AG09319 (cell line): Measurements from ENCODE around the gene RPA3.

Experiments used
- DNase-seq: peaks from one replicate; pipeline ENCODE4 v3.0.0-alpha.2; 2010; ENCODE audit warnings: low read depth; ENCODE audit errors: extremely low read depth
- TF ChIP-seq, protein P1 (sequence below): IDR thresholded peaks from 2 replicates; pipeline ENCODE4 v1.5.1; 2011; ENCODE audit warnings: low read depth, mild to moderate bottlenecking, inconsistent platforms, low read length, moderate library complexity

The RPA3 gene

DNA sequence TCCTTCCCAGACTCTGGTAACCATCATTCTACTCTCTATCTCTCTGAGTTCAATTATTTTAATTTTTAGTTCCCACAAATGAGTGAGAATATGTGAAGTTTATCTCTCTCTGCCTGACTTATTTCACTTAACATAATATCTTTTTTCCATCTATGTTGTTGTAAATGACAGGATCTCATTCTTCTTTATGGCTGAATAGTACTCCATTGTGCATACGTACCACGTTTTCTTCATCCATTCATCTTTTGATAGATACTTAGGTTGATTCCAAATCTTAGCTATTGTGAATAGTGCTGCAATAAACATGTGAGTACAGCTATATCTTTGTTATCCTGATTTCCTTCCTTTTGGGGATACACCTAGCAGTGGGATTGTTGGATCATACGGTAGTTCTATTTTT, 23.9 kb downstream of the RPA3 start:
- TF ChIP-seq, protein P1, sequence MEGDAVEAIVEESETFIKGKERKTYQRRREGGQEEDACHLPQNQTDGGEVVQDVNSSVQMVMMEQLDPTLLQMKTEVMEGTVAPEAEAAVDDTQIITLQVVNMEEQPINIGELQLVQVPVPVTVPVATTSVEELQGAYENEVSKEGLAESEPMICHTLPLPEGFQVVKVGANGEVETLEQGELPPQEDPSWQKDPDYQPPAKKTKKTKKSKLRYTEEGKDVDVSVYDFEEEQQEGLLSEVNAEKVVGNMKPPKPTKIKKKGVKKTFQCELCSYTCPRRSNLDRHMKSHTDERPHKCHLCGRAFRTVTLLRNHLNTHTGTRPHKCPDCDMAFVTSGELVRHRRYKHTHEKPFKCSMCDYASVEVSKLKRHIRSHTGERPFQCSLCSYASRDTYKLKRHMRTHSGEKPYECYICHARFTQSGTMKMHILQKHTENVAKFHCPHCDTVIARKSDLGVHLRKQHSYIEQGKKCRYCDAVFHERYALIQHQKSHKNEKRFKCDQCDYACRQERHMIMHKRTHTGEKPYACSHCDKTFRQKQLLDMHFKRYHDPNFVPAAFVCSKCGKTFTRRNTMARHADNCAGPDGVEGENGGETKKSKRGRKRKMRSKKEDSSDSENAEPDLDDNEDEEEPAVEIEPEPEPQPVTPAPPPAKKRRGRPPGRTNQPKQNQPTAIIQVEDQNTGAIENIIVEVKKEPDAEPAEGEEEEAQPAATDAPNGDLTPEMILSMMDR = no peak
- no peak for DNase-seq

DNA sequence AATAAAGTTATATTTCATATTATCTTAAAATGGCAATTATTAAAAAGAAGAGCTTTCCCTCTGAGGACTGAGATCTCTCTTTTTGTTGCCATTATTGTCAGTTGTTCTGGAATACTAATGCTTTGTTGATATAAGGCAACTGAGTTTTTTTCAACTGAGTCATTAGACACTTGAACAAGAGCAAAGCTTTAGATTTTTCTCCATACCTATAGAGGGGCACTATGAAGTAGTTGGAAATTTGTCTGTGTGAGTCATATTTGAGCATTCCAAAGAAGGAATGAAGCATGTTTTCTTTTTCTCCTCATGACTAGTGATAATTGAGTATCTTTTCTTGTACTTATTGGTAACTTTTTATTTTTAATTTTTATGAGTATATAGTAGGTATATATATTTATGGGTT, 24.5 kb downstream of the RPA3 start:
- DNase-seq = no peak
- TF ChIP-seq, protein P1 = no peak

DNA sequence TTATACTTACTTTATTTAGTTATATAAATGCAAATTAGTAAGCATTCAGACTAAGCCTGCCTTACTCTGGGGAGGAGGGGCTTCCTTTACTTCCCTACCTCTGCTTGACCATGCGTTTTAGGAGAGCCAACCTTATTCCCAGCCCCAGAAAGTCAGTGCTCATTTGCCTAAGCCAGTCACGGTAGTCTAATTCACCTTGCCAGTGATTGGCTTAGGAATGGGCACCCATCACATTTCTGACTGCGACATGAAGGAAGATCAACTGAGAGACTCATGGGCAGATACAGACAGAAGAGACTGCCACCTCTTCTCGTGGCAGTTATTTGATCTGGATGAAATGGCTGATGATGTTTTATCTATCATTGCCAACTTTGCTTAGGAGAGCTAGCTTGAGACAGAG, 29.5 kb downstream of the RPA3 start:
- TF ChIP-seq, protein P1 = no peak
- DNase-seq = no peak

DNA sequence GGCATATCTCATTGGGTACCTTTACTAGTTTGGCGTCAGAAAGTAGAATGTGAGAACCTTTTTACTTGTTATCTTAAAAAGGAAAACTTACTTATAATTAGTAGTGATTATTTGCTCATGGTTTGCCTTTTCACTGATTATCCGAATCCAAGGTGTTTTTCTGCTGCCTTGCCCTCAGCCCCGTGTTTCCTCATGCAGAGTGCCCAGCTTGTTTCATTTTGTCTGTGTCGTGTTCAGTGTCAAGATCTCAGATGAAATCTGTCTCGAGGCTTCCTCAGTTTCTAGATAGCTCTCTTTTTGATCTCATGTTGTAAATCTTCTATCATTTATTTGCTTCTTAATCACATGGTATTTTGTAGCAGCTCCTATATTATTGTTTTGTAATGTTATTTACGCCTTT, 30.1 kb downstream of the RPA3 start:
- DNase-seq = no peak
- TF ChIP-seq, protein P1 = no peak

DNA sequence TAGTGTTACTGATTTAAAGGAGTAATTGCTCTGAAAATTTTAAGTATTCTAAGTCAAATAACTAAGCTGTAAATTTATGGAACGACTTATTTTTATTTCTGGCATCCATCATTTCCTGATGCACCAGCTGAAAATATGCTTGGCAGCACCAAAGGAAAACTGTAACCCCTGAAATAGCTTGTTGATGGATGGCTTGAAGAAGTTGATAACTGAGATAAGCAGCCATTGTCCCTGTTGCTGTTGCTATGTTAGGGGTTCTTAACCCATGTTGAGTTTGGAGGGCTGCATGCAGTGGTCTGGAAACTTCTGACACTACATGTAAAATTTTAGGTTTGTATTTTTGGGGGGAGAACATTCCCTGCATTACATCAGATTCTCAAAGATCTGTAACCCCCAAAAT, 30.6 kb downstream of the RPA3 start:
- no peak for DNase-seq
- TF ChIP-seq, protein P1 = no peak

DNA sequence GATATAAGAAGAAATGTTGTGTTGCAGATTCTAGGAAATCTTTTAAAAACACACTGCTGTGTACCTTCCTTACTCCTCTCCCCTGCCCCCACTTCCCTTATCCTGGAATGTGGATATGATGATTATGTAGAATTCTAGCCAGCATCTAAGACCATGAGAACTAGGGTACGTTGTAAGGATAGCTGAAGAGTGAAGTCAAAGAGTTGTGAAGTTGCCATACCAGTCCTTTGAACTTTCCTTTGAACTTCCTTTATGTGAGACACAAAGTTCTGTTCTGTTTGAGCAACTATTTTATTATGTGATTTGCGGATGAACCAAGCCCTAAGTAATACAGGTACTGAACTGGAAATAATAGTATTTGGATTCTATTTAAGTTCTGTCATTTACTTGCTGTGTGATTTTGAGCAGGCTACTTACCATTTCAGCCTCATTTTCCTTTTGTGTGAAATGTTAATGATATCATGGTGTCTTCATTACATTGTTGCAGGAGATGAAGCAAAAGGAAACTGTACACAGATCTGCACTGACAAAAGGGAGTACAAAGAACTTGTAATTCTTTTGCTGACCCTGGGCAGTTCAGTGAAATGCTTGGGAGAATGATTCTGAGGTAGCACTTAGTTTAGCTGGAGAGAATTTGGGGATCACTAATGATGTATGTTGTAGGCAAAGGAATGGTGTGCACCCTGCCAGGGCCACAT, 31.4 kb downstream of the RPA3 start:
- no peak for DNase-seq
- TF ChIP-seq, protein P1 = no peak

DNA sequence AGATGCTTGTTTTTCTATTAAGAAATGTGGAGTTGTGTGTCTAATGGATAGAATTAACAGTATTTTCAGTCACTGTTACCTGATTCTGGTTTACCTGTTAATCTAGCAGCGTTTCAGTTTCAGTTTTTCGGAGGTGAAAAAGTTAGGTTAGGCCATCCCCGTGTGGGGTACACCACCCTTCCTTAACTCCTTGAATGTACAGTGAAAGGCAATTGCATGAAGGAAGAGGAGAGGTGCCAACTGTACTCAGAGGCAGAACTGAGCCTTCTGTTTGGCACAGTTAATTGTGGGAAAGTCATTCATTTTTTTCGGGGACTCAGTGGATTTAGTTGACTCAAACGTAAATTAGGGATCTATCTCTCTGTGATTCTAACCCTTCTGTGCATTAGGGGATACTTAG, 35.5 kb downstream of the RPA3 start:
- TF ChIP-seq, protein P1 = no peak
- no peak for DNase-seq
